Activated CD8-positive, alpha-beta memory T cell treated with anti-CD3 and anti-CD28 coated beads, Interleukin-2, amount 50 U/mL, for 4 hours (primary cell): Measurements from ENCODE around the gene ANKRD28.
"Not testable (repeated sequence)": the region's sequence is repeated elsewhere in the genome, so short reads cannot be mapped to it uniquely, and the experiment has no call there.

ENCODE experiments used
- DNase-seq: peaks from one replicate; pipeline ENCODE4 v3.0.0-alpha.2; 2020

ANKRD28 gene

DNA sequence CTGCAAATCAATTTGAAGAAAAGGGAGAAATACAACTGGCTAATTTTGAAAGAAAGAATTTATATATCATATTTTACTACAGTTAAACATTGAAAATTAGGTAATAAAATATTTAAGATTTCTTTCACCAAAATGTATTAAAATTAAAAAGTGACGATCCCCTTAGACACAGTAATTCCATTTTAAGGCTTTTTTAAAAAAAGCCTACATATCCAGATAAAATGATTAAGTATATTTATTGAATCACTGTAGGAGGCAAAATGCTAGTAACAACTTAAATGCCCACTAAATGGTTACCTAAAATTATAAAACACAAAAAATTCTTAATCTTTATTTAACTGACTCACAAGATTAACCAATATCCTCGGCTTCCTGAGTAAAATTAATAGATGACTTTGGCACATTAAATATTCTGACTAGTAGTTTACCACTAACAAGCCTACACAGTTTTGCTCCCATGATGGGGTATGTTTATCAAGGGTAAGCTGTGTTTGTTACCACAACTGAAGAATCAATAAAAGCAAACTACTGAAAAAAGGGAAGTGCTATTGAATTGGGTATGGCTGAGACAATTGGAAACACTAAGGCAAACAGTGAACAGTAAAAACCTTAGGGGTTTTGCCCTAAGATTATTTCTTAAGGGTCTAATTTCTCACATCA lies 28.4 kb downstream of the ANKRD28 start:
- no peak for DNase-seq

GRCh38 chr3:15768421-15769255 lies 29.1 kb downstream of the ANKRD28 start:
- no peak for DNase-seq

- DNase-seq: no peak
These were observed 31.4 kb downstream of the ANKRD28 start for GRCh38 chr3:15766406-15766805.

GRCh38 chr3:15758295-15758694 lies 39.5 kb downstream of the ANKRD28 start:
- no peak for DNase-seq

GRCh38 chr3:15757824-15758223 lies 40.0 kb downstream of the ANKRD28 start:
- DNase-seq: no peak

DNA sequence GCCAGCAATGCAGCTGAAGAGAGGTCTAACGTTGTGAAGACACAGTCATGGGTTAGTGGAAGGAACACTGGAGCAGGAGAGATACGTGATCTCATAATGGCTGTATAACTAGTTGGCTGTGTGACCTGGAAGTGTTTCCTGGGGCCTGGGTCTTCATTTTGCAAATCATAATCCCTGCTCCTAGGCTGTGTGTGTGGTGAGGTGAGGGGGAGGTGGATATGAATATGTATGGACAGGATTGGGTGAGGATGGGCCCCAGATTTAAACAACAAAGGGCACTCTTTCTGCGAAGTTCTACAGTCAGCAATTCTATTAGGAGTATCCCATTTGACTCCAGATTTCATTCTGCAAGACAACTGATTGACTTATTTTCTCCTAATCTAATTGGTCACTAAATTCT lies 41.3 kb downstream of the ANKRD28 start:
- no peak for DNase-seq

- no peak for DNase-seq
These were observed 42.0 kb downstream of the ANKRD28 start for GRCh38 chr3:15755780-15756179.

DNA sequence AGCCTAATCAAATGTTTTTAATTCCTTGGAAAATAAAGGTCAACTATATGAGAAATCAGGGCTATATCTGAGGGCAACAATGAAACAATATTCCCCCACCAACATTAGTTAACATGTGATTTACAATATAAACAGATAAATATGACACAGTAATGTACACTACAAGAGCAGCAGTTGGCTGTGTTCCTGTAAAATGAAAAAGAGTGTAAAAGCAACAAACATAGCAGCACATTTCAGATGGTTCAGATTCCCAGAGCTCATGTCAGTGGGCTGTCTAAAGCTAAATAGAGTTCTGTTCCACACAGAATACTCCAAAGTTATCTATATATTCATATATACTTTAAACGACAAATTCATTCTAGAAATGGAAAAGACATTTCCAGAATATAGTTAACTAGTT lies 42.6 kb downstream of the ANKRD28 start:
- DNase-seq: no peak

DNA sequence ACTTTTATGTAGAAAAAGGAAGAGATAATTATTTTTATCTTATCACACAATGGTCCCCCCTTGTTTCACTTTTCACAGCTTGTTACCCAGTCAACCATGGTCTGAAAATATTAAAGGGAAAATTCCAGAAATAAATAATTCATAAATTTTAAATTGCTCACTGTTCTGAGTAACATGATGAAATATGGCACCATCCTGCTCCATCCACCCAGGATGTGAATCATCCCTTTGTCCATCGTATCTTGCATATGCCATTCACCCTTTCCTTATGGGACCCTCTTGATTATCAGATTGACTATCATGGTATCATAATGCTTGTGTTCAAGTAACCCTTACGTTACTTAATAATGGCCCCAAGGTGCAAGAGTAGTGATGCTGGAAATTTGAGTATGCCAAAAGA lies 43.7 kb downstream of the ANKRD28 start:
- DNase-seq: no peak

DNA sequence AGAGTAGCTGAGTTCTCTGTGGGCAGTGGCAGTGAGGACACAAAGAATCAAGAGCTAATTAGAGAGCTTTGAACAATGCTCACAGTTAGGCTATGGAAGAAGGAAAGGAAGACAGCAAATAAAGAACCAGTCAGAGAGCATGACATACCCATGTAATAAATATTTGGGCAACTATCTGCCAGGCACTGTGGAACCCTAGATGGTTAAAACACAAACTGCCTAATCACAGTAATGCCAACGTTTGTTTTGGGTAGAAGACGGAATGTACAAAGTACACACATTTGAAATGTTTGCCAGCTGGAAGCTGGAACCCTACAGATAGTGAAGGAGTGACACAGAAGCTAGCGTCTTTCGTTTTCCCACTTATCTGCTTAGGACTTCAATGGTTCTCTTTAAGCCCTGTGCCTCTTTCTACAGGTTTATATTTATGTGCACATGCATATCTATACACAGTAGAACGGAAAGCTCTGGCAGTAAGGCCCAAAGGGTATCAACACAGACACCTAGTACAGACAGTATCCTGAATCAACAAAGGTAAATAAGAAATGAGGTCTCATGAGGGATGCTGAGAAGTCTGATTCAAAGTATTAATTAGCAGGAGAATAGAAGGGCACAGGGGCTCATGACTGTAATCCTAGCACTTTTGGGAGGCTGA lies 44.6 kb downstream of the ANKRD28 start:
- no peak for DNase-seq

DNA sequence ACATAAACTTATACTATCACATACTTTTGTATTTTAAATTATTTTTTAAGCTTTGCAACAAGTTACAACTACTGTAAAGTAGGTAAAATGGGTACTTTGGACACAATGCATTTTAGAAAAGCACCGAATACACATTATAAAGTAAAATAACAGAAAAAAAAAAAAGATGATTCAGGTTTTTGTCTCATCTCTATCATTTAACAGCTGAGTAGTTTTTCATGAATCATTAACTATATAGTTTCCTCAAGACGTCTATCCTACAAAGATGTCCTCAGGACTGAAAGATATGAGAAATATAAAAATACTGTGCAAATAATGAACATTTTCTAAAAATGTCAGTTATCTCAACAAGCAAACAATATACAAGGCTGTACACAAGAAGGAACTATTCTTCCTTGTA lies 46.9 kb downstream of the ANKRD28 start:
- no peak for DNase-seq

DNA sequence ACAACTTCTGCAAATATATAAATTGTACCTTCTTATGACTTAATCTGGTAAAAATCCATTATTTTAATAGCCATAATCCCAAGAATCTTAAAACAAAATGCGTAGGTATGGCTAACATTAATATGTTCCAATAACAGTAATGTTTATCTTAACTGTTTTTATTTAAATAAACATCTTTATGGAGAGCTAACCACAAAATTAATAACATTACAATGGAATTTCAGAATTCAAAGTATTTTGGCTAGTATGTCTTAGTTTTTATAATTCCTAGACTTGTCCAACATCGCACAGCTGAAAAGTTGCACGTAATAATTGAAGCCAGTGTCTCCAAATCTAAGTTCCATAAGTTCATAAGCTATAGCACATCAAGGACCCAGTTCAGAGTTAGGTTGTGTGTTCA lies 47.6 kb downstream of the ANKRD28 start:
- no peak for DNase-seq

DNA sequence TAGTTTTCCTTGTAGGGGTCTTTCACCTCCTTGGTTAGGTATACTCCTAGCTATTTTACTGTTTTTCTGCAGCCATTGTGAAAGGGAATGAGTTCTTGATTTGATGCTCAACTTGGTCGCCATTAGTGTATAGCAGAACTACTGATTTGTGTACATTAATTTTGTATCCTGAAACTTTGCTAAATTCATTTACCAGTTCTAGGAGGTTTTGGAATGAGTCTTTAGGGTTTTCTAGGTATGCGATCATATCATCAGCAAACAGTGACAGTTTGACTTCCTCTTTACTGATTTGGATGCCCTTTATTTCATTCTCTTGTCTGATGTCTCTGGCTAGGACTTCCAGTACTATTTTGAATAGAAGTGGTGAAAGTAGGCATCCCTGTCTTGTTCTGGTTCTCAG lies 51.9 kb downstream of the ANKRD28 start:
- not testable (repeated sequence) for DNase-seq

DNA sequence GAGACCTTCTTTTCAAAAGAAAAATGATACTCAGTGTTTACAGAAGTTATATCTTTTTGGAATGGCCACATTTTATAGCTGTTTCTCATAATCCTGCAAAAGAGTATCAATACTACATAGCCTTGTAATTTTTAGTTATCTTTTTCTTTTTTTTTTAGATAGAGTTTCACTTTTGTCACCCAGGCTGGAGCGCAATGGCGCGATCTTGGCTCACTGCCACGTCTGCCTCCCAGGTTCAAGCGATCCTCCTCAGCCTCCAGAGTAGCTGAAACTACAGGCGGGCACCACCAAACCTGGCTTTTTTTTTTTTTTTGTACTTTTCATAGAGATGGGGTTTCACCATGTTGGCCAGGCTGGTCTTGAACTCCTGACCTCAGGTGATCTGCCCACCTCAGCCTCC lies 53.6 kb downstream of the ANKRD28 start:
- no peak for DNase-seq

- no peak for DNase-seq
These were observed 54.2 kb downstream of the ANKRD28 start for GRCh38 chr3:15743587-15744009.

DNA sequence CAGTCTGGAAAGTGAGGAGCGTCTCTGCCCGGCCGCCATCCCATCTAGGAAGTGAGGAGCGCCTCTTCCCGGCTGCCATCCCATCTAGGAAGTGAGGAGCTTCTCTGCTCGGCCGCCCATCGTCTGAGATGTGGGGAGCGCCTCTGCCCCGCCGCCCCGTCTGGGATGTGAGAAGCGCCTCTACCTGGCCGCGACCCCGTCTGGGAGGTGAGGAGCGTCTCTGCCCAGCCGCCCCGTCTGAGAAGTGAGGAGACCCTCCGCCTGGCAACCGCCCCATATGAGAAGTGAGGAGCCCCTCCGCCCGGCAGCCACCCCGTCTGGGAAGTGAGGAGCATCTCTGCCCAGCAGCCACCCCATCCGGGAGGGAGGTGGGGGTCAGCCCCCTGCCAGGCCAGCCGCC lies 55.5 kb downstream of the ANKRD28 start:
- not testable (repeated sequence) for DNase-seq

DNA sequence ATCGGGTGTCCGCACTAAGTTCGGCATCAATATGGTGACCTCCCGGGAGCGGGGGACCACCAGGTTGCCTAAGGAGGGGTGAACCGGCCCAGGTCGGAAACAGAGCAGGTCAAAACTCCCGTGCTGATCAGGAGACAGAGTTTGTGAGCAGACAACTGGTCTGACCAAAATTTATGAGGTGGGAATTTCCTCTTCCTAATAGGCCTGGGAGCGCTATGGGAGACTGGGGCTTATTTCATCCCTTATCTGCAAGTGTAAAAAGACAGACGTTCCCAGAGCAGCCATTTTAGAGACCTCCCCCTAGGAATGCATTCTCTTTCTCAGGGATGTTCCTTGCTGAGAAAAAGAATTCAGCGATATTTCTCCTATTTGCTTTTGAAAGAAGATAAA lies 59.2 kb downstream of the ANKRD28 start:
- DNase-seq: not testable (repeated sequence)

- DNase-seq: no peak
These were observed 66.8 kb downstream of the ANKRD28 start for GRCh38 chr3:15731024-15731423.

DNA sequence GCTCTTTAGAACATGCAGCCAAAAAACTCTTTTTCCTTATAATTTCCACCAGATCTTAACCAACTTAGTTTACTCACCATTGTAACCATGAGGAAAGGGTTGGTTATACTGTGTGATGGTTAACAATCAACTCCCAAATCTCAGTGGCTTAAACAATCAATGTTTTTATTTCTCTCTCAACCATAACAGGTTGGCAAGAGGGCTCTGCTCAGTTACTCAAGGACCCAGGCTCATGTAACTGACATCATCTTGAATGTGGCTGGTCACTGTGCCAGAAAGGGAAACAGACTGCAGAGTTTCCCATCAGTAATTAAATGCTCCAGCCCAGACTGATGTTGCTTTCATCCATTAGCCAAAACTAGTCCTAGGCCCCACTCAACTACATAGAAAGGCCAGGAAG lies 69.0 kb downstream of the ANKRD28 start:
- no peak for DNase-seq

- DNase-seq: no peak
These were observed 70.9 kb downstream of the ANKRD28 start for GRCh38 chr3:15726881-15727280.

GRCh38 chr3:15726043-15726442 lies 71.7 kb downstream of the ANKRD28 start:
- no peak for DNase-seq

GRCh38 chr3:15724446-15724845 lies 73.3 kb downstream of the ANKRD28 start:
- DNase-seq: no peak

GRCh38 chr3:15723624-15723884 lies 74.2 kb downstream of the ANKRD28 start:
- DNase-seq: no peak

DNA sequence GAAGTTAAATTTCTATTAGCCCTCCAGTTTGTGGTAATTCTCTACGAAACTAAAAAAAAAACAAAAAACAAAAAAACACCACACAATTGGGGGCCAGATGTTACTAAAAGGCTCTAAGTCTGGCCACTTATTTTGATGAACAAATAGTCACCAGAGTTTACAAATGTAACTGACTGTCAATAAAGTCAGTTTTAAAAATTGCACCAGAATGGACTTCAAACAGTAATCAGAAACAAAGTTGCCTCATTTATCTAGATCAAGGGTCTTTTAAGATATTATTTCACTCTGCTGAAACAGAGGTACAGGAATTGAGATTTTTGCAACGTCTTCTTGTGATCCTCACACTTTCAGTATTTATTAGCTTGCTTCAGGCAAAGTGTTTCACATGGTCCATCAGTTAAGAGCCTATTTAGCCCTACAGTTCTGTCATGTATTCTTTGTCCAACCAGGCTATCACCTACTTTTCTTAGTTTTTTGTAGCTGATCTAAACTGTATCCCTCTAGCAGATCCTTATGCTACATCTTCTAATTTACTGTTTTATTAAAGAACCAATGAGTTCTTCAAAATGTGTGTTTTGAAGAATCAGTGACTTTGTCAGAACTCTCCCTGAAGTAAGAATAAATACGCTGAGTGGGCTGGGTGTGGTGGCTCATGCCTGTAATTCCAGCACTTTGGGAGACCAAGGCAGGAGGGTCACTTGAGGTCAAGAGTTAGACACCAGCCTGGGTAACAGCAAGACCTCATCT lies 74.7 kb downstream of the ANKRD28 start:
- no peak for DNase-seq
